ENCODE results near the gene SAA4. TPM values are rescaled to one million over a fixed set of nuclear protein-coding genes. Genes with fewer than 3 reads are reported as not detected.

The SAA4 gene
- polyA plus RNA-seq (2011; rRNA removed) (not detected in 2 replicates), polyA minus RNA-seq (2011; rRNA and poly(A)+ RNA removed) (not detected in 2 replicates)

- Histone ChIP-seq H3K4me3 (ENCODE audit: low read depth, low read length) (no peak within 1 kb of the TSS), H3K27me3 (ENCODE audit: control insufficient read depth, insufficient read depth, low read length) (peaks cover 6% of the 10 kb centered on the region), H3K36me3 (ENCODE audit: control insufficient read depth, insufficient read depth, low read length) (no peaks in the 10 kb centered on the region)
- ChIA-PET POLR2A (no interaction called here), CTCF (no interaction called here)
- TF ChIP-seq CTCF (IDR thresholded peaks at IDR 0.05; ENCODE audit: insufficient read depth, low read depth, low read length): no peak
- no peak for DNase-seq (ENCODE audit: low read depth)
These were observed at the start of gene SAA4 for GRCh38 chr11:18236664-18237356. Gene SAA4 (minus strand): TSS chr11:18236802. CDS start chr11:18235926, 876 bp downstream.

GRCh38 chr11:18285841-18286240 lies 49.2 kb upstream of the SAA4 start:
- Histone ChIP-seq H3K36me3 (ENCODE audit: control insufficient read depth, insufficient read depth, low read length) (peaks cover 6% of the 10 kb centered on the region), H3K27me3 (ENCODE audit: control insufficient read depth, insufficient read depth, low read length) (no peaks in the 10 kb centered on the region), H3K4me3 (ENCODE audit: low read depth, low read length) (no peak overlapping the region)
- POLR2A ChIA-PET: interaction anchor here (0.7 kb wide), 1 partner anchor 27 kb away, joined by 3 read pairs; no protein-coding TSS in a partner anchor
- DNase-seq (ENCODE audit: low read depth): no peak
- TF ChIP-seq CTCF (IDR thresholded peaks at IDR 0.05; ENCODE audit: insufficient read depth, low read depth, low read length): no peak
- CTCF ChIA-PET: interaction anchor here (1.2 to 1.5 kb wide), 2 partner anchors 9 to 11 kb away, joined by 3 read pairs; no protein-coding TSS in a partner anchor

- no peak for TF ChIP-seq CTCF (IDR thresholded peaks at IDR 0.05; ENCODE audit: insufficient read depth, low read depth, low read length)
- POLR2A ChIA-PET: no interaction called here
- no peak overlapping the region for H3K4me3 ChIP-seq (ENCODE audit: low read depth, low read length)
- peaks cover 4% of the 10 kb centered on the region; the same call in 1 of the 2 replicates for H3K36me3 ChIP-seq (ENCODE audit: control insufficient read depth, insufficient read depth, low read length)
- H3K27me3 ChIP-seq (ENCODE audit: control insufficient read depth, insufficient read depth, low read length): no peaks in the 10 kb centered on the region
- CTCF ChIA-PET: interaction anchor here (0.6 to 1.5 kb wide), 2 partner anchors 9 to 27 kb away, joined by 3 read pairs; no protein-coding TSS in a partner anchor
- no peak for DNase-seq (ENCODE audit: low read depth)
These were observed 46.0 kb upstream of the SAA4 start for GRCh38 chr11:18282626-18283025.

GRCh38 chr11:18280438-18281045 lies 43.9 kb upstream of the SAA4 start:
- no peak for TF ChIP-seq CTCF (IDR thresholded peaks at IDR 0.05; ENCODE audit: insufficient read depth, low read depth, low read length)
- no peak for DNase-seq (ENCODE audit: low read depth)
- no peaks in the 10 kb centered on the region for H3K27me3 ChIP-seq (ENCODE audit: control insufficient read depth, insufficient read depth, low read length)
- peaks cover 1% of the 10 kb centered on the region; the same call in 1 of the 2 replicates for H3K36me3 ChIP-seq (ENCODE audit: control insufficient read depth, insufficient read depth, low read length)
- ChIA-PET CTCF (interaction anchor here (0.8 kb wide), 1 partner anchor 75 kb away, joined by 3 read pairs; no protein-coding TSS in a partner anchor), POLR2A (no interaction called here)
- no peak overlapping the region for H3K4me3 ChIP-seq (ENCODE audit: low read depth, low read length)

GRCh38 chr11:18277565-18278271 lies 41.1 kb upstream of the SAA4 start:
- Histone ChIP-seq H3K4me3 (ENCODE audit: low read depth, low read length) (no peak overlapping the region), H3K27me3 (ENCODE audit: control insufficient read depth, insufficient read depth, low read length) (no peaks in the 10 kb centered on the region), H3K36me3 (ENCODE audit: control insufficient read depth, insufficient read depth, low read length) (peaks cover 1% of the 10 kb centered on the region; the same call in 1 of the 2 replicates)
- ChIA-PET CTCF (interaction anchor here (0.7 to 1.3 kb wide), 2 partner anchors 8 to 138 kb away, joined by 3 read pairs; no protein-coding TSS in a partner anchor), POLR2A (no interaction called here)
- no peak for DNase-seq (ENCODE audit: low read depth)
- TF ChIP-seq CTCF (IDR thresholded peaks at IDR 0.05; ENCODE audit: insufficient read depth, low read depth, low read length): no peak
